OCI-LY1 (cell line): ENCODE measurements around the gene GYPA.
"Not testable (repeated sequence)": the region's sequence is repeated elsewhere in the genome, so short reads cannot be mapped to it uniquely, and the experiment has no call there.

Source experiments
- H2AFZ ChIP-seq: fragments of 200-600 bp; sonication (generic), shearing (Covaris generic); 2 replicates; pipeline ENCODE4 v1.6.0; 2014; ENCODE audit warnings: antibody characterized with exemption, mild to moderate bottlenecking, low read length
- H3F3A ChIP-seq: fragments of 200-600 bp; sonication (generic), shearing (Covaris generic); 2 replicates; pipeline ENCODE4 v1.6.0; 2014; ENCODE audit warnings: mild to moderate bottlenecking, antibody characterized with exemption, low read length, moderate library complexity; ENCODE audit not compliant: insufficient read depth
- H3K27ac ChIP-seq: fragments of 200-600 bp; sonication (generic); 2 replicates; pipeline ENCODE4 v1.5.1; 2014; ENCODE audit warnings: low read length, mixed run types, mild to moderate bottlenecking, low read depth; ENCODE audit not compliant: poor library complexity, severe bottlenecking
- H3K27me3 ChIP-seq: fragments of 200-600 bp; sonication (generic); 2 replicates; pipeline ENCODE4 v1.6.0; 2014; ENCODE audit warnings: antibody characterized with exemption, mild to moderate bottlenecking, low read length, moderate library complexity; ENCODE audit not compliant: insufficient read depth
- H3K36me3 ChIP-seq: fragments of 200-600 bp; sonication (generic); 2 replicates; pipeline ENCODE4 v1.6.1; 2014; ENCODE audit warnings: mild to moderate bottlenecking, antibody characterized with exemption, low read length, moderate library complexity, mixed read lengths; ENCODE audit not compliant: insufficient read depth
- H3K4me1 ChIP-seq: fragments of 200-600 bp; sonication (generic); 2 replicates; pipeline ENCODE4 v1.5.1; 2014; ENCODE audit warnings: mild to moderate bottlenecking, low read length, moderate library complexity; ENCODE audit not compliant: insufficient read depth, severe bottlenecking
- H3K4me2 ChIP-seq: fragments of 200-600 bp; sonication (generic), shearing (Covaris generic); 2 replicates; pipeline ENCODE4 v1.6.1; 2014; ENCODE audit warnings: low read length
- H3K4me3 ChIP-seq: fragments of 200-600 bp; sonication (generic); 2 replicates; pipeline ENCODE4 v1.5.1; 2014; ENCODE audit warnings: low read length, low read depth, mild to moderate bottlenecking, mixed read lengths; ENCODE audit not compliant: poor library complexity, severe bottlenecking
- H3K79me2 ChIP-seq: fragments of 200-600 bp; shearing (Covaris generic); 2 replicates; pipeline ENCODE4 v1.6.1; 2016; ENCODE audit warnings: mixed run types, low read length, mixed read lengths; ENCODE audit not compliant: insufficient read depth
- H3K9ac ChIP-seq: fragments of 200-600 bp; sonication (generic), shearing (Covaris generic); 2 replicates; pipeline ENCODE4 v1.6.1; 2014; ENCODE audit warnings: mild to moderate bottlenecking, low read length, mixed read lengths
- H3K9me2 ChIP-seq: fragments of 200-600 bp; sonication (generic), shearing (Covaris generic); 2 replicates; pipeline ENCODE4 v1.6.1; 2014; ENCODE audit warnings: low read depth, mild to moderate bottlenecking, low read length, mixed read lengths
- H3K9me3 ChIP-seq: fragments of 200-600 bp; shearing (Covaris generic); 2 replicates; pipeline ENCODE4 v1.6.1; 2014; ENCODE audit warnings: low read length, mixed read lengths
- H4K20me1 ChIP-seq: fragments of 200-600 bp; sonication (generic), shearing (Covaris generic); 2 replicates; pipeline ENCODE4 v1.6.0; 2016; ENCODE audit warnings: mild to moderate bottlenecking, low read length; ENCODE audit not compliant: insufficient read depth
- EZH2 ChIP-seq: fragments of 200-600 bp; sonication (generic), shearing (Covaris generic); IDR thresholded peaks from 2 replicates; pipeline ENCODE4 v1.8.0; 2017; ENCODE audit warnings: borderline replicate concordance, mixed run types, mild to moderate bottlenecking, antibody characterized with exemption, low read length, moderate library complexity, mixed read lengths
- TF ChIP-seq, protein P1 (sequence below): fragments of 200-600 bp; sonication (generic), shearing (Covaris generic); IDR thresholded peaks from 2 replicates; pipeline ENCODE4 v1.5.1; 2017; ENCODE audit warnings: mild to moderate bottlenecking, antibody characterized with exemption, low read length, moderate library complexity, mixed read lengths

Gene GYPA

GRCh38 chr4:144119752-144120151 is 20.8 kb downstream of the GYPA start:
- not testable (repeated sequence) for H3K9ac ChIP-seq, H4K20me1 ChIP-seq, H3K27me3 ChIP-seq, H3K79me2 ChIP-seq, H3F3A ChIP-seq, H3K4me2 ChIP-seq, H2AFZ ChIP-seq, H3K9me3 ChIP-seq, H3K27ac ChIP-seq, H3K9me2 ChIP-seq, H3K4me3 ChIP-seq, H3K4me1 ChIP-seq, H3K36me3 ChIP-seq

DNA sequence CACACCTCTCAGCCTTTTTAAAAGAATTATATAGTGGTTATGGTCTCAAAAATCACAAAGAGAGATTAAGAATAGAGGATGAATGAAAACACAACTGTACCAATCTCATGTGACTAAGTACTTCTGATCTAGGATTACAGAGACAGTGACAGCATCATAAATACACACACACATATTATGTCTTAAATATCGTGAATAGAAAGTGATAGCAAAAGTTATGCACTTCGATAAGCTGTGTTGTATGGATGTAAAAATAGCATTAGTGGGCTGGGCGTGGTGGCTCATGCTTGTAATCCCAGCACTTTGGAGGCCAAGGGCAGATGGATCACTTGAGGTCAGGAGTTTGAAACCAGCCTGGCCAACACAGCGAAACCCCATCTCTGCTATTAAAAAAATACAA is 25.0 kb downstream of the GYPA start:
- Histone ChIP-seq H3K4me2 (no peak overlapping the region), H3K36me3 (no peaks in the 10 kb centered on the region), H4K20me1 (no peaks in the 10 kb centered on the region), H3K27ac (no peak overlapping the region), H3K27me3 (no peaks in the 10 kb centered on the region), H3K9me2 (no peaks in the 10 kb centered on the region), H3K4me3 (no peak overlapping the region), H3F3A (no peaks in the 10 kb centered on the region), H3K9ac (no peak overlapping the region), H2AFZ (no peak overlapping the region), H3K9me3 (no peaks in the 10 kb centered on the region), H3K79me2 (no peaks in the 10 kb centered on the region), H3K4me1 (no peaks in the 10 kb centered on the region)
- no peak for TF ChIP-seq EZH2
- TF ChIP-seq, protein P1, sequence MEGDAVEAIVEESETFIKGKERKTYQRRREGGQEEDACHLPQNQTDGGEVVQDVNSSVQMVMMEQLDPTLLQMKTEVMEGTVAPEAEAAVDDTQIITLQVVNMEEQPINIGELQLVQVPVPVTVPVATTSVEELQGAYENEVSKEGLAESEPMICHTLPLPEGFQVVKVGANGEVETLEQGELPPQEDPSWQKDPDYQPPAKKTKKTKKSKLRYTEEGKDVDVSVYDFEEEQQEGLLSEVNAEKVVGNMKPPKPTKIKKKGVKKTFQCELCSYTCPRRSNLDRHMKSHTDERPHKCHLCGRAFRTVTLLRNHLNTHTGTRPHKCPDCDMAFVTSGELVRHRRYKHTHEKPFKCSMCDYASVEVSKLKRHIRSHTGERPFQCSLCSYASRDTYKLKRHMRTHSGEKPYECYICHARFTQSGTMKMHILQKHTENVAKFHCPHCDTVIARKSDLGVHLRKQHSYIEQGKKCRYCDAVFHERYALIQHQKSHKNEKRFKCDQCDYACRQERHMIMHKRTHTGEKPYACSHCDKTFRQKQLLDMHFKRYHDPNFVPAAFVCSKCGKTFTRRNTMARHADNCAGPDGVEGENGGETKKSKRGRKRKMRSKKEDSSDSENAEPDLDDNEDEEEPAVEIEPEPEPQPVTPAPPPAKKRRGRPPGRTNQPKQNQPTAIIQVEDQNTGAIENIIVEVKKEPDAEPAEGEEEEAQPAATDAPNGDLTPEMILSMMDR = no peak

- no peaks in the 10 kb centered on the region for H4K20me1 ChIP-seq
- H3K36me3 ChIP-seq = no peaks in the 10 kb centered on the region
- H3K4me3 ChIP-seq = no peak overlapping the region
- H3K4me1 ChIP-seq = no peaks in the 10 kb centered on the region
- H3K27ac ChIP-seq = no peak overlapping the region
- H3K9ac ChIP-seq = no peak overlapping the region
- no peaks in the 10 kb centered on the region for H3K79me2 ChIP-seq
- H3K9me3 ChIP-seq = no peaks in the 10 kb centered on the region
- TF ChIP-seq EZH2 = no peak
- TF ChIP-seq, protein P1 = no peak
- no peaks in the 10 kb centered on the region for H3F3A ChIP-seq
- H3K4me2 ChIP-seq = no peak overlapping the region
- no peaks in the 10 kb centered on the region for H3K27me3 ChIP-seq
- H3K9me2 ChIP-seq = no peaks in the 10 kb centered on the region
- H2AFZ ChIP-seq = no peak overlapping the region
Observed at GRCh38 chr4:144113546-144113945, 27.0 kb downstream of the GYPA start.

DNA sequence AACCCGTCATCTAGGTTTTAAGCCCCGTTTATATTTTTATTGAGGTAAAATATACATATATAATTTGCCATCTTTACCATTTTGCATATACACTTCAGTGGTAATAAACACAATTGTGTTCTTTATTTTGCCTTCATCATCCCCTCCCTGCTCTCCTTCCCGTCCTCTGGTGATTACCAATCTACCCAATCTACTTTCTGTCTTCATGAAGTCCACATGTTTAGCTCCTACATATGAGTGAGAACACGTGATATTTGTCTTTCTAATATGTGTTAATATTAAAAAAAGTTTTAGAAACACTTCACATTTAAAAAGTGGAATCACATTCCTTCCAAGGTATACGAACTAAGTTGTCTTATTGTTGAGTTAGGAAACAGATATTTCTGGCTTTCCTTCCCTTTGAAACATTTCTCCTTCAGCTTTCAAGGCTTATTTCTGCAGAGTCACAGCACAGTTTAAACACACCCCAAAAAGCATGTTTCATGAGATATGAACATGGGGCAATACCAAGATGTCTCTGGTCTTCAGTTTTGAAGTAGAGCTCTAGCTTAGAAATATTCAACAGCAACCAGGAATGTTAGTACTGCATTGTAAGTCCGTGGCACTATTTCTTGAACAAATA is 35.9 kb downstream of the GYPA start:
- no peak for TF ChIP-seq EZH2
- TF ChIP-seq, protein P1 = no peak
- Histone ChIP-seq H3K27ac (no peak overlapping the region), H3K4me2 (no peak overlapping the region)

GRCh38 chr4:144097776-144098175 is 42.7 kb downstream of the GYPA start:
- H3K36me3 ChIP-seq, H3K79me2 ChIP-seq, H3K4me2 ChIP-seq, H3K4me3 ChIP-seq, H2AFZ ChIP-seq, H3K9ac ChIP-seq, H3K9me3 ChIP-seq, H3K27ac ChIP-seq, H3K4me1 ChIP-seq, H3K9me2 ChIP-seq, H3K27me3 ChIP-seq, H3F3A ChIP-seq, H4K20me1 ChIP-seq: not testable (repeated sequence)

More for the DNA sequence above, 35.9 kb downstream of the GYPA start:
- no peaks in the 10 kb centered on the region for H3K27me3 ChIP-seq
- no peak overlapping the region for H3K9ac ChIP-seq
- no peaks in the 10 kb centered on the region for H3K79me2 ChIP-seq
- no peak overlapping the region for H2AFZ ChIP-seq
- no peak overlapping the region for H3K4me3 ChIP-seq
- no peaks in the 10 kb centered on the region for H4K20me1 ChIP-seq
- H3K9me2 ChIP-seq = no peaks in the 10 kb centered on the region
- H3K9me3 ChIP-seq = no peaks in the 10 kb centered on the region
- H3F3A ChIP-seq = no peaks in the 10 kb centered on the region
- H3K4me1 ChIP-seq = no peaks in the 10 kb centered on the region
- H3K36me3 ChIP-seq = no peaks in the 10 kb centered on the region
